Measurements from ENCODE around the gene FXYD6. TPM values are rescaled to one million over a fixed set of nuclear protein-coding genes. Genes with fewer than 3 reads are reported as not detected.

Gene FXYD6
- polyA plus RNA-seq, 3 donors, result 116 to 131 (median 122) TPM

GRCh38 chr11:117861151-117862018 is 15.1 kb downstream of the FXYD6 start:
- DNase-seq (ENCODE audit: extremely low read depth in 1 of 11, low read depth in 9 of 11, low spot score in 4 of 11), result peak in 1 of 11 donors; percentile 63

- no peak for DNase-seq (ENCODE audit: extremely low read depth in 1 of 11, low read depth in 9 of 11, low spot score in 4 of 11)
Measured at GRCh38 chr11:117860139-117860538, 16.3 kb downstream of the FXYD6 start.

GRCh38 chr11:117859488-117860112 is 16.9 kb downstream of the FXYD6 start:
- no peak for DNase-seq (ENCODE audit: extremely low read depth in 1 of 11, low read depth in 9 of 11, low spot score in 4 of 11)

- no peak for DNase-seq (ENCODE audit: extremely low read depth in 1 of 11, low read depth in 9 of 11, low spot score in 4 of 11)
Measured at GRCh38 chr11:117859061-117859460, 17.4 kb downstream of the FXYD6 start.

- no peak for DNase-seq (ENCODE audit: extremely low read depth in 1 of 11, low read depth in 9 of 11, low spot score in 4 of 11)
Measured at GRCh38 chr11:117857734-117858414, 18.6 kb downstream of the FXYD6 start.

- no peak for DNase-seq (ENCODE audit: extremely low read depth in 1 of 11, low read depth in 9 of 11, low spot score in 4 of 11)
Measured at GRCh38 chr11:117855912-117856651, 20.4 kb downstream of the FXYD6 start.

- no peak for DNase-seq (ENCODE audit: extremely low read depth in 1 of 11, low read depth in 9 of 11, low spot score in 4 of 11)
Measured at GRCh38 chr11:117855186-117855845, 21.1 kb downstream of the FXYD6 start.

GRCh38 chr11:117852309-117852708 is 24.1 kb downstream of the FXYD6 start:
- no peak for DNase-seq (ENCODE audit: extremely low read depth in 1 of 11, low read depth in 9 of 11, low spot score in 4 of 11)

GRCh38 chr11:117851852-117852251 is 24.6 kb downstream of the FXYD6 start:
- DNase-seq (ENCODE audit: extremely low read depth in 1 of 11, low read depth in 9 of 11, low spot score in 4 of 11), result no peak

GRCh38 chr11:117851106-117851505 is 25.4 kb downstream of the FXYD6 start:
- DNase-seq (ENCODE audit: extremely low read depth in 1 of 11, low read depth in 9 of 11, low spot score in 4 of 11), result no peak

- no peak for DNase-seq (ENCODE audit: extremely low read depth in 1 of 11, low read depth in 9 of 11, low spot score in 4 of 11)
Measured at GRCh38 chr11:117849781-117850414, 26.6 kb downstream of the FXYD6 start.

GRCh38 chr11:117843666-117844484 is 32.6 kb downstream of the FXYD6 start:
- DNase-seq (ENCODE audit: extremely low read depth in 1 of 11, low read depth in 9 of 11, low spot score in 4 of 11), result peak in 3 of 11 donors; percentile 51 to 73 (median 68)

- no peak for DNase-seq (ENCODE audit: extremely low read depth in 1 of 11, low read depth in 9 of 11, low spot score in 4 of 11)
Measured at GRCh38 chr11:117842131-117842941, 34.1 kb downstream of the FXYD6 start.

- DNase-seq (ENCODE audit: extremely low read depth in 1 of 11, low read depth in 9 of 11, low spot score in 4 of 11), result no peak
Measured at GRCh38 chr11:117841551-117842031, 34.9 kb downstream of the FXYD6 start.

- DNase-seq (ENCODE audit: extremely low read depth in 1 of 11, low read depth in 9 of 11, low spot score in 4 of 11), result no peak
Measured at GRCh38 chr11:117840881-117841550, 35.4 kb downstream of the FXYD6 start.

Measured in renal cortex interstitium (tissue), 11 donors.